GM23338 (cell line): ENCODE results near the gene CYTH3. TPM values are rescaled to one million over a fixed set of nuclear protein-coding genes. Genes with fewer than 3 reads are reported as not detected.

Source experiments
- ZNF114 ChIP-seq: fragments of 250-450 bp; sonication (Bioruptor Pico); IDR thresholded peaks from 2 replicates; pipeline ENCODE4 v1.5.0; 2020; ENCODE audit warnings: mild to moderate bottlenecking, moderate library complexity
- polyA plus RNA-seq: library from polyadenylated mRNA; unstranded; fragments of >200 nt; fragmentation: Nextera tagmentation; extraction: Ambion mirVana; gene quantifications from 2 replicates; pipeline ENCODE4 v1.2.1, GENCODE V29; 2016
- small RNA-seq: library from RNA; depleted of rRNA; stranded (forward); fragments of <200 nt; gene quantifications from one replicate; pipeline ENCODE3, GENCODE V24; 2014; ENCODE audit warnings: low replicate concordance
- total RNA-seq: library from RNA; depleted of rRNA; stranded (reverse); fragments of >200 nt; shearing (Covaris generic); gene quantifications from 2 replicates; pipeline ENCODE4 v1.2.3, GENCODE V29; 2014; rRNA removed
- TF ChIP-seq, protein P1 (sequence below): IDR thresholded peaks from one replicate; pipeline ENCODE4 v1.6.1; 2018; ENCODE audit warnings: antibody characterized with exemption; ENCODE audit not compliant: unreplicated experiment

Gene CYTH3
- total and polyA plus RNA-seq, 2 experiments from 2014 or later: 4.6 to 15.3 TPM

- TF ChIP-seq, protein P1, sequence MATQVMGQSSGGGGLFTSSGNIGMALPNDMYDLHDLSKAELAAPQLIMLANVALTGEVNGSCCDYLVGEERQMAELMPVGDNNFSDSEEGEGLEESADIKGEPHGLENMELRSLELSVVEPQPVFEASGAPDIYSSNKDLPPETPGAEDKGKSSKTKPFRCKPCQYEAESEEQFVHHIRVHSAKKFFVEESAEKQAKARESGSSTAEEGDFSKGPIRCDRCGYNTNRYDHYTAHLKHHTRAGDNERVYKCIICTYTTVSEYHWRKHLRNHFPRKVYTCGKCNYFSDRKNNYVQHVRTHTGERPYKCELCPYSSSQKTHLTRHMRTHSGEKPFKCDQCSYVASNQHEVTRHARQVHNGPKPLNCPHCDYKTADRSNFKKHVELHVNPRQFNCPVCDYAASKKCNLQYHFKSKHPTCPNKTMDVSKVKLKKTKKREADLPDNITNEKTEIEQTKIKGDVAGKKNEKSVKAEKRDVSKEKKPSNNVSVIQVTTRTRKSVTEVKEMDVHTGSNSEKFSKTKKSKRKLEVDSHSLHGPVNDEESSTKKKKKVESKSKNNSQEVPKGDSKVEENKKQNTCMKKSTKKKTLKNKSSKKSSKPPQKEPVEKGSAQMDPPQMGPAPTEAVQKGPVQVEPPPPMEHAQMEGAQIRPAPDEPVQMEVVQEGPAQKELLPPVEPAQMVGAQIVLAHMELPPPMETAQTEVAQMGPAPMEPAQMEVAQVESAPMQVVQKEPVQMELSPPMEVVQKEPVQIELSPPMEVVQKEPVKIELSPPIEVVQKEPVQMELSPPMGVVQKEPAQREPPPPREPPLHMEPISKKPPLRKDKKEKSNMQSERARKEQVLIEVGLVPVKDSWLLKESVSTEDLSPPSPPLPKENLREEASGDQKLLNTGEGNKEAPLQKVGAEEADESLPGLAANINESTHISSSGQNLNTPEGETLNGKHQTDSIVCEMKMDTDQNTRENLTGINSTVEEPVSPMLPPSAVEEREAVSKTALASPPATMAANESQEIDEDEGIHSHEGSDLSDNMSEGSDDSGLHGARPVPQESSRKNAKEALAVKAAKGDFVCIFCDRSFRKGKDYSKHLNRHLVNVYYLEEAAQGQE: no peak
- no peak for TF ChIP-seq ZNF114 (CRISPR knock-in tag)
Measured at GRCh38 chr7:6116211-6116610, 156.2 kb downstream of the CYTH3 start (continued).

Small RNAs within 50 kb of the gene (small RNA-seq; reads per million reads assigned to genes)
- not detected for gene RF00019

Other genes with a start within 250 kb of the CYTH3 start
- gene ANKRD61, start 241.2 kb downstream of the CYTH3 start, total RNA-seq: 0.42 and 0.70 TPM in 2 replicates
- 0.63 and 1.2 TPM in 2 replicates for gene ANKRD61, start 241.2 kb downstream of the CYTH3 start, polyA plus RNA-seq
- gene EIF2AK1, start 213.4 kb downstream of the CYTH3 start, total RNA-seq: 312 and 375 TPM in 2 replicates
- gene EIF2AK1, start 213.4 kb downstream of the CYTH3 start, polyA plus RNA-seq: 81.1 and 99.5 TPM in 2 replicates
- gene USP42, start 167.7 kb downstream of the CYTH3 start, total RNA-seq: 17.3 and 18.5 TPM in 2 replicates
- gene USP42, start 167.7 kb downstream of the CYTH3 start, polyA plus RNA-seq: 9.8 and 9.9 TPM in 2 replicates
- 23.6 and 25.1 TPM in 2 replicates for gene FAM220A, start 76.3 kb upstream of the CYTH3 start, total RNA-seq
- 11.0 and 12.8 TPM in 2 replicates for gene FAM220A, start 76.3 kb upstream of the CYTH3 start, polyA plus RNA-seq
- 142 and 150 TPM in 2 replicates for gene RAC1, start 101.9 kb upstream of the CYTH3 start, total RNA-seq
- 844 and 859 TPM in 2 replicates for gene RAC1, start 101.9 kb upstream of the CYTH3 start, polyA plus RNA-seq
- 26.0 and 28.5 TPM in 2 replicates for gene DAGLB, start 175.3 kb upstream of the CYTH3 start, total RNA-seq
- 11.1 and 13.8 TPM in 2 replicates for gene DAGLB, start 175.3 kb upstream of the CYTH3 start, polyA plus RNA-seq
- 82.8 and 86.2 TPM in 2 replicates for gene KDELR2, start 211.5 kb upstream of the CYTH3 start, total RNA-seq
- gene KDELR2, start 211.5 kb upstream of the CYTH3 start, polyA plus RNA-seq: 86.3 and 102 TPM in 2 replicates